Upper lobe of right lung (tissue), 1 donor: ENCODE results near the gene GALNTL6. TPM values are rescaled to one million over a fixed set of nuclear protein-coding genes. Genes with fewer than 3 reads are reported as not detected.

Experiments used
- ATAC-seq: fragments of 200-7000 bp; cut with Tn5 transposase; one replicate; pipeline ENCODE4 v1.9.1; 2020; ENCODE audit warnings: mild to moderate bottlenecking, moderate library complexity
- DNase-seq: peaks from one replicate; pipeline ENCODE4 v3.0.0-alpha.2; 2020
- H3K27ac ChIP-seq: fragments of 200-600 bp; one replicate; pipeline ENCODE4 v1.8.0; 2022
- H3K27me3 ChIP-seq: fragments of 200-600 bp; one replicate; pipeline ENCODE4 v1.8.0; 2022; ENCODE audit warnings: mild to moderate bottlenecking
- H3K36me3 ChIP-seq: fragments of 200-600 bp; one replicate; pipeline ENCODE4 v1.8.0; 2022
- H3K4me1 ChIP-seq: fragments of 200-600 bp; one replicate; pipeline ENCODE4 v1.8.0; 2022
- H3K4me3 ChIP-seq: fragments of 200-600 bp; one replicate; pipeline ENCODE4 v1.8.0; 2022; ENCODE audit warnings: mild to moderate bottlenecking
- H3K9me3 ChIP-seq: fragments of 200-600 bp; one replicate; pipeline ENCODE4 v1.8.0; 2022
- CTCF ChIP-seq: fragments of 200-600 bp; IDR thresholded peaks from one replicate; pipeline ENCODE4 v1.8.0; 2022; ENCODE audit warnings: antibody characterized with exemption
- intact Hi-C: fragments of 100-400 bp; cut with DNase I; formaldehyde crosslinking; loops from one replicate; pipeline ENCODE4 v1.11.0; 2022
- total RNA-seq: library from RNA; stranded (reverse); fragmentation: NEBNext Ultra II Directional; extraction: Animal tissue kit (Norgen Biotek cat#: 25700); gene quantifications from one replicate; pipeline ENCODE4 v1.2.1, GENCODE V29; 2021
- donor health status: DM: no; HTN: yes; CAD: no; lungs with severe emphysema.

Gene GALNTL6
- total RNA-seq, 1 donor from 2014 or later, result 0.20 TPM

- DNase-seq, result no peak
- no peak for TF ChIP-seq CTCF
- no peaks in the 10 kb centered on the region for H3K4me1 ChIP-seq
- intact Hi-C loops, result no loop called here
- H3K9me3 ChIP-seq, result no peaks in the 10 kb centered on the region
- H3K36me3 ChIP-seq, result no peaks in the 10 kb centered on the region
- no peaks in the 10 kb centered on the region for H3K27me3 ChIP-seq
- no peak for ATAC-seq
- no peak overlapping the region for H3K4me3 ChIP-seq
- H3K27ac ChIP-seq, result no peak overlapping the region
Measured at GRCh38 chr4:173002830-173003561, 1189.8 kb downstream of the GALNTL6 start.

- DNase-seq (no peak), ATAC-seq (no peak)
- H3K4me3 ChIP-seq, result no peak overlapping the region
- H3K36me3 ChIP-seq, result no peaks in the 10 kb centered on the region
- H3K4me1 ChIP-seq, result no peaks in the 10 kb centered on the region
- TF ChIP-seq CTCF, result no peak
- H3K9me3 ChIP-seq, result no peaks in the 10 kb centered on the region
- intact Hi-C loops, result no loop called here
- no peaks in the 10 kb centered on the region for H3K27me3 ChIP-seq
- no peak overlapping the region for H3K27ac ChIP-seq
Measured at GRCh38 chr4:173005912-173006633, 1192.9 kb downstream of the GALNTL6 start.

- Histone ChIP-seq H3K4me3 (no peak overlapping the region), H3K27me3 (no peaks in the 10 kb centered on the region), H3K4me1 (no peaks in the 10 kb centered on the region), H3K36me3 (no peaks in the 10 kb centered on the region), H3K27ac (no peak overlapping the region), H3K9me3 (no peaks in the 10 kb centered on the region)
- no peak for DNase-seq
- ATAC-seq, result no peak
- no peak for TF ChIP-seq CTCF
- intact Hi-C loops, result no loop called here
Measured at GRCh38 chr4:173008436-173008835, 1195.2 kb downstream of the GALNTL6 start.

- no peaks in the 10 kb centered on the region for H3K9me3 ChIP-seq
- intact Hi-C loops, result no loop called here
- H3K4me3 ChIP-seq, result no peak overlapping the region
- H3K4me1 ChIP-seq, result no peaks in the 10 kb centered on the region
- no peak for ATAC-seq
- H3K27me3 ChIP-seq, result no peaks in the 10 kb centered on the region
- no peak for TF ChIP-seq CTCF
- H3K27ac ChIP-seq, result no peak overlapping the region
- H3K36me3 ChIP-seq, result no peaks in the 10 kb centered on the region
- DNase-seq, result no peak
Measured at GRCh38 chr4:173009129-173009823, 1196.1 kb downstream of the GALNTL6 start.

GRCh38 chr4:173012608-173013007 is 1199.4 kb downstream of the GALNTL6 start:
- intact Hi-C loops, result loop anchor here (5.0 kb wide), 1 partner anchor 245 kb away; no protein-coding TSS in a partner anchor
- no peaks in the 10 kb centered on the region for H3K27me3 ChIP-seq

More at GRCh38 chr4:173012608-173013007, 1199.4 kb downstream of the GALNTL6 start:
- H3K9me3 ChIP-seq, result no peaks in the 10 kb centered on the region
- H3K36me3 ChIP-seq, result no peaks in the 10 kb centered on the region
- ATAC-seq, result no peak
- DNase-seq, result no peak
- H3K4me1 ChIP-seq, result no peaks in the 10 kb centered on the region
- no peak overlapping the region for H3K27ac ChIP-seq
- no peak for TF ChIP-seq CTCF
- no peak overlapping the region for H3K4me3 ChIP-seq
